ENCODE measurements around the gene NELL1.

- TF ChIP-seq SP1 (IDR thresholded peaks at IDR 0.05): no peak
- no peak for TF ChIP-seq FOXA1 (IDR thresholded peaks at IDR 0.05)
- TF ChIP-seq TARDBP (IDR thresholded peaks at IDR 0.05): no peak
- no peak for TF ChIP-seq SUZ12 (IDR thresholded peaks at IDR 0.05)
- no peak for TF ChIP-seq ZNF384 (IDR thresholded peaks at IDR 0.05)
- TF ChIP-seq ELF4 (IDR thresholded peaks at IDR 0.05): no peak
- TF ChIP-seq FOXM1 (IDR thresholded peaks at IDR 0.05; ENCODE audit: borderline replicate concordance): no peak
Observed at GRCh38 chr11:20759541-20759940, 90.2 kb downstream of the NELL1 start.

All from HEK293T (cell line).